GM10248 (cell line): ENCODE measurements around the gene NAP1L2.

Experiments
- CTCF ChIA-PET: fragments of 300-600 bp; sonication (Branson Sonifier 250); formaldehyde crosslinking; extraction: SDS; loops from one replicate; lab custom pipeline; 2021; ENCODE audit warnings: antibody characterized with exemption; lab: Yijun Ruan, JAX
- POLR2A ChIA-PET: fragments of 350-650 bp; sonication (Branson Sonifier 250); formaldehyde crosslinking; extraction: SDS; loops from one replicate; lab custom pipeline; 2020; ENCODE audit warnings: antibody characterized with exemption; lab: Yijun Ruan, JAX
- DNase-seq: peaks from one replicate; pipeline ENCODE4 v3.0.0; 2012; ENCODE audit errors: extremely low spot score
- TF ChIP-seq, protein P1 (sequence below): IDR thresholded peaks from 2 replicates; pipeline ENCODE4 v1.5.1; 2012; ENCODE audit warnings: mild to moderate bottlenecking, low read depth; ENCODE audit errors: extremely low read depth, missing control alignments, control extremely low read depth

NAP1L2 gene, protein sequence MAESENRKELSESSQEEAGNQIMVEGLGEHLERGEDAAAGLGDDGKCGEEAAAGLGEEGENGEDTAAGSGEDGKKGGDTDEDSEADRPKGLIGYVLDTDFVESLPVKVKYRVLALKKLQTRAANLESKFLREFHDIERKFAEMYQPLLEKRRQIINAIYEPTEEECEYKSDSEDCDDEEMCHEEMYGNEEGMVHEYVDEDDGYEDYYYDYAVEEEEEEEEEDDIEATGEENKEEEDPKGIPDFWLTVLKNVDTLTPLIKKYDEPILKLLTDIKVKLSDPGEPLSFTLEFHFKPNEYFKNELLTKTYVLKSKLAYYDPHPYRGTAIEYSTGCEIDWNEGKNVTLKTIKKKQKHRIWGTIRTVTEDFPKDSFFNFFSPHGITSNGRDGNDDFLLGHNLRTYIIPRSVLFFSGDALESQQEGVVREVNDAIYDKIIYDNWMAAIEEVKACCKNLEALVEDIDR

DNA sequence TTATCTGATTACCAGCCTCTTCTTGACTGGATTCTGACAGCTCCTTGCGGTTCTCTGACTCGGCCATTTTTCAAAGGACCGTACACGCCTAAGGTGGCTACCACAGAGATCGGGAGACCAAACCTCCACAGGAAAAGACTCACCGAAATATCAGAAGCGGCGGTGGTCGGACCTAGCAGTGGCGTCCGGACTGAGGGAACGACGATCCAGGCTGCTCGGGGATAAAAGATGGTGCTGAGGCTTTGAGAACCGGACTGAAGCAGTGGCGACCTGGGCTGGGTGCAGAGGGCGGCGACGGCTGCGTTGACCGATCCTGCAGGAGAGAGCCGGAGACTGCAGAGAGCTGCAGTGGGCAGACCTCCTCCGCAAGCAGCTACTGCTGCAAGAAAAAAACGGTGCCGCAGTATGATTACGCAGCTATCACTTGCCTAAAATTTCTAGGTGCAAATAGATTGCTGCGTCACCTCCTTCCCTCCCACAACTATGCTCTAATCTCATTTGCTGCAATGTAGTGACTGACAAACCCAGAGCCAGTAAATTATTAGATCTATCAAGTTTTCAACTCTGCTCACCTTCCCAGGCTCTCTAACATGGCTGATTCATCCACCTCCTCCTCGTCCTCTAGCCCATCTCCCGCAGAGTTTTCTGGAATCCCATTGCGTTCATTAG lies at the start of gene NAP1L2:
Gene NAP1L2 (minus strand): TSS at position 426 of the 669 bp plus-strand sequence. CDS start 359 bp downstream, at position 67.
- DNase-seq: peak; percentile 23
- ChIA-PET CTCF (no interaction called here), POLR2A (no interaction called here)
- TF ChIP-seq, protein P1, sequence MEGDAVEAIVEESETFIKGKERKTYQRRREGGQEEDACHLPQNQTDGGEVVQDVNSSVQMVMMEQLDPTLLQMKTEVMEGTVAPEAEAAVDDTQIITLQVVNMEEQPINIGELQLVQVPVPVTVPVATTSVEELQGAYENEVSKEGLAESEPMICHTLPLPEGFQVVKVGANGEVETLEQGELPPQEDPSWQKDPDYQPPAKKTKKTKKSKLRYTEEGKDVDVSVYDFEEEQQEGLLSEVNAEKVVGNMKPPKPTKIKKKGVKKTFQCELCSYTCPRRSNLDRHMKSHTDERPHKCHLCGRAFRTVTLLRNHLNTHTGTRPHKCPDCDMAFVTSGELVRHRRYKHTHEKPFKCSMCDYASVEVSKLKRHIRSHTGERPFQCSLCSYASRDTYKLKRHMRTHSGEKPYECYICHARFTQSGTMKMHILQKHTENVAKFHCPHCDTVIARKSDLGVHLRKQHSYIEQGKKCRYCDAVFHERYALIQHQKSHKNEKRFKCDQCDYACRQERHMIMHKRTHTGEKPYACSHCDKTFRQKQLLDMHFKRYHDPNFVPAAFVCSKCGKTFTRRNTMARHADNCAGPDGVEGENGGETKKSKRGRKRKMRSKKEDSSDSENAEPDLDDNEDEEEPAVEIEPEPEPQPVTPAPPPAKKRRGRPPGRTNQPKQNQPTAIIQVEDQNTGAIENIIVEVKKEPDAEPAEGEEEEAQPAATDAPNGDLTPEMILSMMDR: no peak

DNA sequence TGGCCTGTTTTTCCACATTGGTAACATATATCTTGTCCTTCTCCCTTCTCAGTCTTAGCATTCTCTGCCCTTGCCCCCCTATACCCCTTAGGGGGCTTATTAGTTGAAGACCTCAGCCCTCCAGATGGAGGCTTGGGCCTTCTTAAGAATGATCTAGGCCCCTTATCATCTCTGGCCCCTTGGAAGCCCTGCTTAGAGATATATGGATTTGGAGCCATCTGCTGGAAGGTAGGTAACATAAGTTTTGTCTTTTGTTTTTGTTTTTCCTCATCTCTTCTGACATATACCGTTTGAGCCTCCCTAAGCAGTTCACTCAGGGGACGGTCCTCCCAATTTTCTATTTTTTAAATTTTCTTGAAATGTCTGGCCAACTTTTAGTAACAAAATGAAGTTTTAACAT lies 48.3 kb upstream of the NAP1L2 start:
- no peak for DNase-seq

DNA sequence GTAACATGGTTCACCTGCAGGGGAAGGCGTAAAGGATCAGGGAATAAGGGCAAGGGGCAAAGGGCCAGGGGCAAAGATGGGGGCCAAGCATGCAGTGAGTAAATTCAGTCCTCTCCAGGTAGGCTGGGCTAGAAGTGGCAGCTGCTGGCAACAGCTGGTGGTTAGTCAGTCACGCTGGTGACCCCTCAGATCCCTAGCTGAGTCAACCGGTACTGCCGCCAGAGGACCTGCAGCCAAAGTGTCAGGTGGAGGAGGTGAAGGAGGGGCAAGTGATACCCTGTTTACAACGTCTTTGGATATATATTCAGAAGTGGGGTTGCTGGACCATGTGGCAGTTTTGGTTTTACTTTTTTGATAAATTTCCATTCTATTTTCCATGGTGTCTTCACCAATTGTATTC lies 24.6 kb upstream of the NAP1L2 start:
- TF ChIP-seq, protein P1: no peak
- no peak for DNase-seq
- POLR2A ChIA-PET: no interaction called here
- CTCF ChIA-PET: no interaction called here

More for the DNA sequence above, 48.3 kb upstream of the NAP1L2 start:
- TF ChIP-seq, protein P1: no peak
- POLR2A ChIA-PET: no interaction called here
- CTCF ChIA-PET: no interaction called here

DNA sequence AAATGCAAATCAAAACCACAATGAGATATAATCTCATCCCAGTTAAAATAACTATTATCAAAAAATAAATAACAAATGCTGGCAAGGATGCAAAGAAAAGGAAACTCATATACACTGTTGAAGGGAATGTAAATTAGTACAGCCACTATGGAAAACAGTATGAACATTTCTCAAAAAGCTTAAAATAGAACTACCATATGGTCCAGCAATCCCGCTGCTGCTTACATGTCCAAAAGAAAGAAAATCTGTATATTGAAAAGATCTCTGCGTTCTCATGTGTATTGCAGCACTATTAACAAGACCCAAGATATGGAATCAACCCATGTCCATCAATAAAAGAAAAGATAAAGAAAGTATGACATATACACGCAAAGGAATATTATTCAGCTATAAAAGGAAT lies 3.0 kb upstream of the NAP1L2 start:
- POLR2A ChIA-PET: no interaction called here
- no peak for DNase-seq
- CTCF ChIA-PET: no interaction called here
- TF ChIP-seq, protein P1: no peak

DNA sequence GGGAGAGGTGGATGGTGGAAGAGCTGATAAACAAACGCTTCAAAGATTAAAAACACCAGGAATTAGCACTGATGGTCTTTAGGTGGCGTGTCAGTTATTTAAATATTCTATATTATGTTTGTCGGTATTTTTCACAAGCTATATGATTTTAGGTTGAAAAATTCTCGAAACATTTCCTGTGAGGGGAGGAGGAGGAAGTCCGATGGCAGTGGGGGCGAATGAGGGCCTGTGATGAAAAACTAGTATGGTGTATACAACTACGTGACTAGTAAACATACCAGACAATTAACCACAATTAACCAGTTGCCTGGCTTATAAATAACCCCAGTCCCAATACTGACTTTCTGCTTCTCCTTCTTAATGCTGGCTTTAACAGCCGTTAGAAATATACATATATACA lies 595 bp upstream of the NAP1L2 start:
- no peak for DNase-seq
- TF ChIP-seq, protein P1: no peak
- ChIA-PET CTCF (no interaction called here), POLR2A (no interaction called here)

DNA sequence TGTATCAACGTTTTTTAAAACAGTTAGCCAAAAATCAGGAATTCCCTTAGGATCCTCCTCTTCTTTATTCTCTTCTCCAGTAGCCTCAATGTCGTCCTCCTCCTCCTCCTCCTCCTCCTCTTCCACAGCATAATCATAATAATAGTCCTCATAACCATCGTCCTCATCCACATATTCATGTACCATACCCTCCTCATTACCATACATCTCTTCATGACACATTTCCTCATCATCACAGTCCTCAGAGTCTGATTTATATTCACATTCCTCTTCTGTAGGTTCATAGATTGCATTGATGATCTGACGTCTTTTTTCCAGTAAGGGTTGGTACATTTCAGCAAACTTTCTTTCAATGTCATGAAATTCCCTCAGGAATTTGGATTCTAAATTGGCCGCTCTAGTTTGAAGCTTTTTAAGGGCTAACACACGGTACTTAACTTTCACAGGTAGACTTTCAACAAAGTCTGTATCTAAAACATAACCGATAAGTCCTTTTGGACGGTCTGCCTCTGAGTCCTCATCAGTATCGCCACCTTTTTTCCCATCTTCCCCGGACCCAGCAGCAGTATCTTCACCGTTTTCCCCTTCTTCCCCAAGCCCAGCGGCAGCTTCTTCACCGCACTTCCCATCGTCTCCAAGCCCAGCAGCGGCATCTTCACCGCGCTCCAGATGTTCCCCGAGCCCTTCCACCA lies 771 bp downstream of the NAP1L2 start:
- POLR2A ChIA-PET: no interaction called here
- CTCF ChIA-PET: no interaction called here
- DNase-seq: no peak
- TF ChIP-seq, protein P1: no peak
